Activated CD8-positive, alpha-beta memory T cell treated with anti-CD3 and anti-CD28 coated beads, Interleukin-2, amount 10 ng/mL, durations not matched to agents 7 days and 5 days (primary cell): ENCODE measurements around the gene GMPR. TPM values are rescaled to one million over a fixed set of nuclear protein-coding genes. Genes with fewer than 3 reads are reported as not detected.
A peak's percentile ranks its signal among the peaks of the same experiment; 100 is the strongest.

ENCODE experiments used
- ATAC-seq: fragments of 150-1000 bp; cut with Tn5 transposase; one replicate; pipeline ENCODE4 v1.10.0; 2021; ENCODE audit warnings: moderate library complexity
- CTCF ChIA-PET: fragments of 350-600 bp; sonication (Branson Sonifier 250); formaldehyde crosslinking; loops from one replicate; lab custom pipeline; 2021; ENCODE audit warnings: antibody characterized with exemption; lab: Charles Lee
- DNase-seq: peaks from one replicate; pipeline ENCODE4 v3.0.0-alpha.2; 2020
- H3K27ac Mint-ChIP-seq: one replicate; pipeline ENCODE4 v1.8.0; 2021; ENCODE audit warnings: mild to moderate bottlenecking, mixed read lengths
- H3K27me3 Mint-ChIP-seq: one replicate; pipeline ENCODE4 v1.8.0; 2021; ENCODE audit warnings: mixed read lengths
- H3K36me3 Mint-ChIP-seq: one replicate; pipeline ENCODE4 v1.8.0; 2021; ENCODE audit warnings: mild to moderate bottlenecking, mixed read lengths
- H3K4me1 Mint-ChIP-seq: one replicate; pipeline ENCODE4 v1.8.0; 2021; ENCODE audit warnings: mixed read lengths
- H3K4me3 Mint-ChIP-seq: one replicate; pipeline ENCODE4 v1.8.0; 2021; ENCODE audit warnings: mild to moderate bottlenecking, moderate library complexity, mixed read lengths
- H3K9me3 Mint-ChIP-seq: one replicate; pipeline ENCODE4 v1.8.0; 2022; ENCODE audit warnings: low read depth, mixed read lengths
- total RNA-seq, 2 experiments: library from RNA; stranded (reverse); gene quantifications; one replicate each; pipeline ENCODE4 v1.2.3, GENCODE V29; 2021

The GMPR gene
- total RNA-seq = 10 to 100 TPM; 11.8 to 13.1 TPM

DNA sequence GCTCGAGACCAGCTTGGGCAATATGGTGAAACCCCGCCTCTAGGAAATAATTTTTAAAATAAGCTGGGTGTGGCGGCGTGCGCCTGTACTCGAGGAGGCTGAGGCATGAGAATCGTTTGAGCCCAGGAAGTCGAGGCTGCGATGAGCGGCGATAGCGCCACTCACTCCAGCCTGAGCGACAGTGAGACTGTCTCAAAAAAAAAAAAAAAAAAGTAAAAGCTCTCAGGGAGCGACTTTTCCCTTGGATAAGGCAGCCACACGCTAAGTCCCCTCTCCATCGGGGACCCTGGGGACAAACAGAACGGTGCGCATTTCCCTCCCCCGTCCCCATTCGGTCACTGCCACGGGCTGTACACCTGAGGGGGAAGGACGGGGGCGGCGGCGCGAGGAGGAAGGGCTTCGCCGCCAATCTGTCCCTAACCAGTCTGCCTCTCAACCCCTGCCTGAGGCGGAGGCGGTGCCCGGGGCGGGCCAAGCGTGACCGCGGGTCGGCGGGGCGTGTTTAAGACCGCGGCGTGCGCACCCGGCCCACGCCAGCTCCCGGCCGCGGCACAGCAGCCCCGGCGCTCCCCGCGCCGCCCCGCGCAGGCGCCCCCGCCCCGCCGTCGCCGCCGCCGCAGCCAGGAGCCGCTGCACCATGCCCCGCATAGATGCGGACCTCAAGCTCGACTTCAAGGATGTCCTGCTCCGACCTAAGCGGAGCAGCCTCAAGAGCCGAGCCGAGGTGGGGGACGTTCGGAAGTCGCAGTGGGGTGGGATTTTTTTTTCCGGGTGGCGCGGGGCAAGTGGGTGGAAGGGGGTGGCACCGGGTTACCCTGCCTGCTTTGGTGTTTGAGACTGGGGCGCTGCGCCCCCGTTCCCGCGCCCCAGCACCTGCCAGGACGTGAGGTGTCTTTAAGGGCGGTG, at the start of gene GMPR:
GMPR (plus strand) TSS at position 531 of the 906 bp plus-strand sequence; CDS start at position 638, 107 bp downstream.
- ATAC-seq (peak; percentile 97), DNase-seq (peak; percentile 88)
- Mint-ChIP-seq H3K36me3 (no peaks in the 10 kb centered on the region), H3K27me3 (peaks cover 53% of the 10 kb centered on the region), H3K27ac (peak within 1 kb of the TSS; percentile 69), H3K9me3 (no peaks in the 10 kb centered on the region), H3K4me3 (peak within 1 kb of the TSS; percentile 85), H3K4me1 (peaks cover 26% of the 10 kb centered on the region)
- CTCF ChIA-PET = interaction anchor here (1.0 to 1.2 kb wide), 3 partner anchors 32 to 1363 kb away, joined by 3 to 4 read pairs (median 3); no protein-coding TSS in a partner anchor

DNA sequence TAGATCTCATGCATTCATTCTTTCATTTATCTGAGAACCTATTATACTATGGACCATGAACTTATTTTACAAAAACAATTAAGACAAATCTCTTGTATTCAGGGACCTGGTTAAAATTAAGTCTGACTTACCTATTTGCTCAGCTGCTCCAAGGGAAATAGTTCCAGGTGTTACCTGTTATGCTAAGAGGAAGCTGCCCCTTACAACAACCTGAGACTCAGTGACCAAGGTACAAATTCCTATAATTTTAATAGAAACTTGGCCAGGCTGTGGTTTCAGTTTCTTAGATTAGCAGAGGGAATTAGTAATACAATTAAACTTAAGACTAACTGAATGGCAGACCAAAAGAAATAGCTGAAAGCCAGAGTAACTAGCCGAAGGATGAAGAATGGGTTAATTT, 48.2 kb upstream of the GMPR start:
- ATAC-seq (no peak), DNase-seq (no peak)
- Mint-ChIP-seq H3K4me3 (no peak overlapping the region), H3K27me3 (peaks cover 38% of the 10 kb centered on the region), H3K36me3 (no peaks in the 10 kb centered on the region), H3K9me3 (no peaks in the 10 kb centered on the region), H3K27ac (no peak overlapping the region), H3K4me1 (no peaks in the 10 kb centered on the region)
- CTCF ChIA-PET = interaction anchor here (0.8 to 1.3 kb wide), 2 partner anchors 15 to 499 kb away, joined by 3 to 5 read pairs; no protein-coding TSS in a partner anchor

DNA sequence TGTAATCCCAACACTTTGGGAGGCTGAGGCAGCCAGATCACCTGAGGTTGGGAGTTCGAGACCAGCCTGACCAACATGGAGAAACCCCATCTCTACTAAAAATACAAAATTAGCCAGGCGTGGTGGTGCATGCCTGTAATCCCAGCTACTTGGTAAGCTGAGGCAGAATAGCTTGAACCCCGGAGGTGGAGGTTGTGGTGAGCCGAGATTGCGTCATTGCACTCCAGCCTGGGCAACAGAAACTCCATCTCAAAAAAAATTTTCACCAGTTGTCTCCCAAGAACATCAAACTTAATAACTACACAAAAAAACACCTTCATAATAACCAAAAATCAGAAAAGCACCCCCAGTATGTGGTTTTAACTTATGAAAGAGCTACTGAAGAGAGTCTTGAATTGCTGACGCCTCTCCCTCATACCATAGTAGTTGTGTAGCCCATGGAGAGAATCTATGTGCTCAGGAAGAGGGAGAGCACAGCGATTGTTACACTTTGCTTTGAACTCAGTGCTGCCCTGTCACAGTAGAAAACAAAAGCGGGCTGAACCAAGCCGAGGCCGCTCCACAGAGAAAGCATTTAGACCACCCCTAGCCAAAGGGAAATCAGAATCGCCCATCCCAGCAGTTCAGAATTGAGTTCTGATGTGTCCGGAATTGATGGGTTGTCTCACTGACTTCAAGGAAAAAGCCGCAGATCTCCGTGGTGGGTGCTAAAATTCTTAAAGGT, 42.0 kb upstream of the GMPR start:
- no peak for DNase-seq
- CTCF ChIA-PET = interaction anchor here (1.3 to 2.8 kb wide), 3 partner anchors 10 to 505 kb away, joined by 3 to 8 read pairs (median 4); no protein-coding TSS in a partner anchor
- no peaks in the 10 kb centered on the region for H3K9me3 Mint-ChIP-seq
- no peaks in the 10 kb centered on the region for H3K4me1 Mint-ChIP-seq
- H3K27ac Mint-ChIP-seq = no peak overlapping the region
- ATAC-seq = no peak
- H3K36me3 Mint-ChIP-seq = no peaks in the 10 kb centered on the region
- peaks cover 29% of the 10 kb centered on the region for H3K27me3 Mint-ChIP-seq
- H3K4me3 Mint-ChIP-seq = no peak overlapping the region

DNA sequence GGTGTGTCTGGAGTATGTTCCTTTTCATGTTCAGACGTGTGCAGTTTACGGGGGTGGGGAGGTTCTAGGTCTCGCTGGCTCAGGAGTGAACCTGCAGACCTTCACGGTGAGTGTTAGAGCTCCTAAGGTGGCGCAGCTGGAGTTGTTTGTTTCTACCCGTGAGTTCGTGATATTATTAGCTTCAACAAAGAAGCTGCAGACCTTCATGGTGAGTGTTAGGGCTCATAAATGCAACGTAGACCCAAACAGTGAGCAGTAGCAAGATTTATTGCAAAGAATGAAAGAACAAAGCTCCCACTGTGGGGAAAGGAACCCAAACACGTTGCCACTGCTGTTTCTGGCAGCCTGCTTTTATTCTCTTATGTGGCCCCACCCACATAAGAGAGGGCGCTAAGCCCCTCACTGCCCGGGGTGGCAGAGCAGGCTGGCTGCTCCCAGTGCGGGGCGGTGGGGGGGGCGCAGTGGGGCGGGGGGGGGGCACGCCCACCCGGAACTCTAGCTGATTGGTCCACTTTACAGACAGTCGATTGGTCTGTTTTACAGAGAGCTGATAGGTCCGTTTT, 41.3 kb upstream of the GMPR start:
- ATAC-seq (no peak), DNase-seq (no peak)
- H3K36me3 Mint-ChIP-seq = no peaks in the 10 kb centered on the region
- H3K27ac Mint-ChIP-seq = no peak overlapping the region
- no peaks in the 10 kb centered on the region for H3K9me3 Mint-ChIP-seq
- H3K27me3 Mint-ChIP-seq = peaks cover 30% of the 10 kb centered on the region
- H3K4me1 Mint-ChIP-seq = no peaks in the 10 kb centered on the region
- no peak overlapping the region for H3K4me3 Mint-ChIP-seq
- CTCF ChIA-PET = interaction anchor here (1.3 to 2.8 kb wide), 3 partner anchors 9 to 506 kb away, joined by 3 to 8 read pairs (median 4); no protein-coding TSS in a partner anchor

DNA sequence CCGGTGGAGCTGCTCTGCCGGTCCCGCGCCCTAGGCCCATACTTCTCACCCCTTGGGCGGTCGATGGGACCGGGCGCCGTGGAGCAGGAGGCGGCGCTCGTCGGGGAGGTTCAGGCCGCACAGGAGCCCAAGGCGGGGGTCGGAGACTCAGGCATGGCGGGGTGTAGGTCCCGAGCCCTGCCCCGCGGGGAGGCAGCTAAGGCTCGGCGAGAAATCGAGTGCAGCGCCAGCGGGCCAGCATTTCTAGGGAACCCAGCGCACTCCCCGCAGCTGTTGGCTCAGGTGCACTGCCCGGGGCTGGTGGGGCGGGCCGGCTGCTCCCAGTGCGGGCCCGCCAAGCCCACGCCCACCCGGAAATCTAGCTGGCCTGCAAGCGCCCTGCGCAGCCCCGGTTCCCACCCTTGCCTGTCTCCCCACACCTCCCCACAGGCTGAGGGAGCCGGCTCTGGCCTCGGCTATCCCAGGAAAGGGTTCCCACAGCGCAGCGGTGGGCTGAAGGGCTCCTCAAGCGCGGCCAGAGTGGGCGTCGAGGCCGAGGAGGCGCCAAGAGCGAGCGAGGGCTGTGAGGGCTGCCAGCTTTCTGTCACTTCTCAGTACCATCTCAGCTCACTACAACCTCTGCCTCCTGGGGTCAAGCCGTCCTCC, 40.2 kb upstream of the GMPR start:
- Mint-ChIP-seq H3K4me1 (no peaks in the 10 kb centered on the region), H3K27me3 (peaks cover 37% of the 10 kb centered on the region), H3K4me3 (no peak overlapping the region), H3K9me3 (no peaks in the 10 kb centered on the region), H3K27ac (no peak overlapping the region), H3K36me3 (no peaks in the 10 kb centered on the region)
- ATAC-seq (no peak), DNase-seq (no peak)
- CTCF ChIA-PET = interaction anchor here (1.1 to 2.8 kb wide), 3 partner anchors 8 to 16 kb away, joined by 3 to 8 read pairs (median 3); no protein-coding TSS in a partner anchor

DNA sequence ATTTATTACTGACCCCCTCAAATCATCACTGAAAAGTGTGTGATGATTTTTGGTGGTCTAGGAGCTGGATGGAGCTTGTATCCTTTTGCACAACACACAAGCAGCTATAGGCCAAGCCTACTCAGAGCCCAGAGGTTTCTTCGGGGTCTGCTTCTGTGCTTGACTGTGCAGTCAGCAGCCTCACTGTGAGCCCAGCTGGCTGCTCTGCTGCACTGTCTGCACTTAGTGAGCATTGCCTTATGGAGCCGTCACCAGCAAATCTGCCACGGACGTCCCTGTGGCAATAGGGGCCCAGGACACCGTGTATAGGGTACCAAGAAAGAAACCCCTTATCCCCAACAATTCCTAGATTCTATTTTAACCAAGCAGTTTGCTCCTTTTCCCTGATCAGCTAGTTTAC, 38.6 kb upstream of the GMPR start:
- H3K27ac Mint-ChIP-seq = no peak overlapping the region
- no peak for ATAC-seq
- CTCF ChIA-PET = interaction anchor here (1.2 kb wide), 1 partner anchor 508 kb away, joined by 3 read pairs; no protein-coding TSS in a partner anchor
- H3K27me3 Mint-ChIP-seq = peaks cover 25% of the 10 kb centered on the region
- H3K4me1 Mint-ChIP-seq = no peaks in the 10 kb centered on the region
- DNase-seq = no peak
- H3K4me3 Mint-ChIP-seq = no peak overlapping the region
- no peaks in the 10 kb centered on the region for H3K9me3 Mint-ChIP-seq
- H3K36me3 Mint-ChIP-seq = no peaks in the 10 kb centered on the region

DNA sequence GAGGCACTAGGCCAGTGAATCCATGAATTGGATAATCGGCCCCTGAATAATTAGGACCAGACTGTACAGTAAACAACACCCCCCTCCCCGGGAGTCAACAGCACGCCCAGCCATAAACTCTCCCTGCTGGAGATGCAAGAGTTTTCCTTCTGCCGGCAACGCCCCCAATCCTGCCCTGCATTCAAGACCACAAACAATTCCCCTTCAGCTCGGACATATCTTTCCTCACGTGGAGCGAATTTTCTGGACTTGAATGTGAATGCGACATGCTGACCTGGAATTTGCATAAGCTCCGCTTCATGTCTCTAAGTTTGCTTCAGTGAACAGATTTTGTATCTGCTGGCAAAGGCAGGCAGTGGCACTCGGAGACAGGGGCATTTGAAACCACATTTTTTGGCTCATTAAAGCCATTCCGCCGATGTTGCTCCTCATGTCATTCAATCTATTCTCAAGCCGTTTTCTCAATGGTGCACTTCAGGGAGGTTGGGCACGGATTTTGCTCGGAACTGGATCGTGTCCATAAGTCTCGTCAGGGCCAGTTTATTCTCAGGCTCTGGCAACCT, 38.0 kb upstream of the GMPR start:
- no peak for DNase-seq
- H3K4me3 Mint-ChIP-seq = no peak overlapping the region
- no peak overlapping the region for H3K27ac Mint-ChIP-seq
- CTCF ChIA-PET = interaction anchor here (2.2 kb wide), 1 partner anchor 509 kb away, joined by 7 read pairs; no protein-coding TSS in a partner anchor
- no peaks in the 10 kb centered on the region for H3K9me3 Mint-ChIP-seq
- peaks cover 21% of the 10 kb centered on the region for H3K27me3 Mint-ChIP-seq
- no peaks in the 10 kb centered on the region for H3K36me3 Mint-ChIP-seq
- H3K4me1 Mint-ChIP-seq = peaks cover under 1% of the 10 kb centered on the region
- ATAC-seq = no peak

DNA sequence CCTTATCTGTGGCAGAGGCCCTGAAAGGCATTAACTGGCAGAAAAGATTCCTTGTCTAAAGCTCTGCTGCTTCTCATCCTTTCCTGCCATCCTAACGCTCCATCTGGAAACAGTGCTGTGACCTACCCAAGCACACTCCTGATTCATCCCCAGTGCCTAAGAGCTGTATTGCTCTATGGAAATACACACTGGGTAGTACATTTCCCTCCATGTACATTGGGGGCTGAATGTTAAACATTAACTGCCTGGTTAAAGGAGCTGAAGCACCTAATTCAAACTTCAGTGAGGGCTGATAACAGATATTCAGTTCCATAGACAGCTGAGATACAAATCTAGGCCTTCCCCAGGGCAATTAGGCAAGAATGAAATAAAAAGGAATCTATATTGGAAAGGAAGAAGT, 36.7 kb upstream of the GMPR start:
- Mint-ChIP-seq H3K4me1 (peaks cover 9% of the 10 kb centered on the region), H3K27ac (no peak overlapping the region), H3K4me3 (no peak overlapping the region), H3K36me3 (no peaks in the 10 kb centered on the region), H3K27me3 (peaks cover 16% of the 10 kb centered on the region), H3K9me3 (no peaks in the 10 kb centered on the region)
- ATAC-seq = no peak
- DNase-seq = no peak
- CTCF ChIA-PET = interaction anchor here (2.2 to 2.7 kb wide), 2 partner anchors 18 to 510 kb away, joined by 7 to 9 read pairs; no protein-coding TSS in a partner anchor

DNA sequence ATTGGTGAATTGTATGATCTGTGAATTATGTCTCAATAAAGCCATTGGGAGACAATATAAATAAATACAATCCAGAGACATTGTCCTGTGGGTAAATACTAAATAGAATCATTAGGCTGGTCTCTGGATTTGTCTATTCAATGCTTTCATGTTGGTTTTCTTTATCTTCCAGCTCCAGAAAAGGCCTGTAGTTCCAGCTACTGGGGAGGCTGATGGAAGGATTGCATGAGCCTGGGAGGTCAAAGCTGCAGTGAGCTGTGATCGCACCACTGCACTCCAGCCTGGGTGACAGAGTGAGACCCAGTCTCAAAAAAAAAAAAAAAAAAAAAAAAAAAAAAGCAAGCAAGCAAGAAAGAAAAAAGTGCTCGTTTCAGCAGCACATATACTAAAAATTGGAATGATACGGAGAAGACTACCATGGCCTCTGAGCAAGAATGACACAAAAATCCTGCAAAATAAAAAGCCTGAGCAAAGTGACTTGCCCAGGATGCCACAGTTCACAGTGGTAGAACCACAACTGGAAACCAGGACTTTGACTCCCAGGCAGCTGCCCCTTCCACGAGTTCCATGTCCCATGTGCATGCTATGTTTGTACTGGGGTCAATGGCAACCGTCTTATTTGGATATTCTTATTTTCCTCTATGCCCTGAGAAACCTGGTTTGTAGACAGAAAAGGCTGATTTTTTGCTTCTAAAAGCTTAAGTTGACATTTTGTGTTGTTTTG, 33.6 kb upstream of the GMPR start:
- Mint-ChIP-seq H3K4me3 (no peak overlapping the region), H3K9me3 (no peaks in the 10 kb centered on the region), H3K27me3 (peaks cover 28% of the 10 kb centered on the region), H3K27ac (no peak overlapping the region), H3K4me1 (peaks cover 9% of the 10 kb centered on the region), H3K36me3 (no peaks in the 10 kb centered on the region)
- no peak for DNase-seq
- CTCF ChIA-PET = interaction anchor here (0.9 to 5.9 kb wide), 11 partner anchors 10 to 513 kb away, joined by 3 to 51 read pairs (median 6); partner anchors contain the start of gene GMPR
- no peak for ATAC-seq

DNA sequence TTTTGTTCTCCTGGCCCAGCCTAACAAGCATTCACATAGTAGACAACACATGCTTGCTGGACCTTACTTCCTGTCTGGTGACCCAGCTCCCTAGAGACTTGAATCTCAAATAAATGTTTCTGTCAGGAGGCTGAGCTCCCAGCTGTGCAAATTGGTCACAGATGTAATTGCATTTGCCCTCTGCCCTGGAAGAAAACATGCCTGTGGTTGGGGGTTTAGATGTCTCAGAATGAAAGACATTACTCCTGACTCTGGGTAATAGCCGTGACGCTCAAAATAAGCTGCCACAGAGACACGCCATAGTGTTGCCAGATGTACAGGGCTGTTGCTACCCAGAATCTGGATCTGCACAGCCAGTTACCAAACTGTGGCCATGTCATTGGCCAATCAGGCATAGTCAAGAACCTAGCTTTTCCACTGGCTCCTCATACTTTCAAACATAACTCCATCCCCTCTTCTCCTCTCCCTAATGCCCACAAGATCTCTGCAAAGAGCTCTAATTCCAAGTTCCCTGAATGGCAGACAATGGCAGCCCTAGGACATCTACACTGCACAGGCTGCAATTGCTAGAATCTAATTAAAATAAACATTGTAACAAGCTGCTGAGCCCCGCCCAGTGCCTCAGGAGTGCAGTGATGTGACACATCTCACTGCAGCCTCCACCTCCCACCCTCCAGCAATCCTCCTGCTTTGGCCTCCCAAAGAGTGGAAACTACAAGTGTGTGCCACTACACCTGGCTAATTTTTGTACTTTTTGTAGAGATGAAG, 32.8 kb upstream of the GMPR start:
- Mint-ChIP-seq H3K27ac (no peak overlapping the region), H3K27me3 (peaks cover 30% of the 10 kb centered on the region), H3K9me3 (no peaks in the 10 kb centered on the region), H3K4me3 (no peak overlapping the region), H3K4me1 (peaks cover 9% of the 10 kb centered on the region), H3K36me3 (no peaks in the 10 kb centered on the region)
- CTCF ChIA-PET = interaction anchor here (0.7 to 5.9 kb wide), 20 partner anchors 8 to 558 kb away, joined by 3 to 51 read pairs (median 4); partner anchors contain the start of gene GMPR
- ATAC-seq = no peak
- DNase-seq = no peak

DNA sequence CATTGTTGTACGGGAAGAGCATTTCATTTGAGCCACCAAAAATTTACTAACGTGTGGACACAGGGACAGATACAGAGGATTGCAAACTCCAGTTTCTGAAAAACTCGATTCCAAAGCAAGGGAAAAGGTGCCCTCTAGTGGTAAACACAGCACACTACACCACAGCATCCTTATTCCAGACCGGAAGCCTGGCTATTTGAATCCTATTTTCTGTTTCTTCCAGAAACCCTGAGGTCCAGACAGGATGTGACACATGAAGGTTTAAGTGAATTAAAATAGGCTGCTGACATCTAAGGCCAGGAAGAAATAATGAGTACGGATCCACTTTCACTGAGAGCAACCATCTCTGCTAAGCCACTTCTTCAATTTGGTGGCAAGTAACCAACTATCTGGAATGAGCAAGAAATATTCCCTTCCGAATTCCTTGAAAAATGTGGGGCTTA, 31.8 kb upstream of the GMPR start:
- no peaks in the 10 kb centered on the region for H3K36me3 Mint-ChIP-seq
- H3K9me3 Mint-ChIP-seq = no peaks in the 10 kb centered on the region
- peak; percentile 55 for DNase-seq

More for the DNA sequence above, 31.8 kb upstream of the GMPR start:
- CTCF ChIA-PET = interaction anchor here (0.7 to 5.9 kb wide), 14 partner anchors 9 to 525 kb away, joined by 3 to 51 read pairs (median 4); partner anchors contain the start of gene GMPR
- H3K4me3 Mint-ChIP-seq = no peak overlapping the region
- H3K27ac Mint-ChIP-seq = no peak overlapping the region
- H3K27me3 Mint-ChIP-seq = peaks cover 32% of the 10 kb centered on the region
- ATAC-seq = peak; percentile 39
- peaks cover 9% of the 10 kb centered on the region for H3K4me1 Mint-ChIP-seq
